ENCODE results near the gene RAPGEFL1. TPM values are rescaled to one million over a fixed set of nuclear protein-coding genes. Genes with fewer than 3 reads are reported as not detected.

Gene RAPGEFL1
- total and polyA plus RNA-seq, 2 of the 8 experiments (the other 6 are each of a cell fraction or from before 2014, with no cell fraction given), result 20.0 to 20.2 TPM

DNA sequence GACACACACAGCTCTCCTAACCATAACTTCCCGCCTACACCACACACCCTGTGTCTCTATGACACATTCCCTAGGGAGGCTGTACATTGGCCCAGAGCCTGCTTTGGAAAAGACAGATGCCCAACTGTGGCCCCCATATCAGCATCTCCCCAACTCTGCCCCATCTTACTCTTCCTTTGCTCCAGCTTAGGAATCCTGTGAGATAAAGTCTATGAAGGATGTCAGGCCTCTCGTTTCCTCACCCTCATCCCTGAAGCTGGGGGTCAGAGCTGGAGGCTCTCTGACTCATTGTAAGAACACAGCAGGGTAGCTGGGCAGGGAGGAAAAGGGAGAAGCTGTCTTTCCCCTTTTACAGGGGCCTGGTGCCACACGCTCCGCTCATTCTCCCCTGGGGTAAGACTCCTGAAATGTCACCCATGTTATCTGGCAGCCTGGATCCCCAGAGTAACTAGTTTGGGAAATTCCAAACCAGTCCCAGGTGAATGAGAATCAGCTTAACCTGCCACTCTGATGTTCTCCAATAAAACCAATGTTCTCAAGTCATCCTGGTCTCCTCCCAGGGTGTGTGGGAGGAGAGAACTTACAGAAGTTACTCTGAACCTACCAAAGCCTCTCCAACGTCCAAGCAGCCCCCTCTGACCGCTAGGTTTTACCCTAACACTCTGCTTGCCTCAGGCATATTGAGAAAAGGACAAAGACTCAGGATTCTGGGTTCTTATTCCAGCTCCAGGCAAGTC is 2.8 kb downstream of the RAPGEFL1 start:
- Histone ChIP-seq H2BK120ac (replicated peaks; ENCODE audit: low read depth, low read length) (no peak overlapping the region), H4K8ac (ENCODE audit: extremely low read depth, insufficient read depth, low read length) (no peak overlapping the region), H3K4me3 (ENCODE audit: extremely low read depth in 1 of 4, insufficient read depth in 2 of 4, low read depth in 3 of 4, low read length in 4 of 4) (no peak overlapping the region), H2BK5ac (ENCODE audit: low read depth, low read length) (no peak overlapping the region), H3K56ac (replicated peaks; ENCODE audit: insufficient read length, low read depth, low read length) (no peak overlapping the region), H3K14ac (ENCODE audit: insufficient read length) (no peak overlapping the region), H2AFZ (ENCODE audit: low read length) (no peak overlapping the region), H2AK5ac (ENCODE audit: low read depth, low read length) (no peak overlapping the region), H3K27ac (ENCODE audit: low read depth, low read length) (no peak overlapping the region), H3K23me2 (ENCODE audit: low read depth, low read length) (peaks cover 2% of the 10 kb centered on the region; the same call in 1 of the 2 replicates), H2BK15ac (ENCODE audit: low read length) (no peak overlapping the region), H3K4me2 (ENCODE audit: insufficient read depth in 1 of 2, low read depth in 2 of 2, low read length in 2 of 2) (no peak overlapping the region), H3K18ac (ENCODE audit: extremely low read depth, low read length) (no peak overlapping the region), H3K9ac (replicated peaks in 1 of 4; ENCODE audit: extremely low read depth in 1 of 4, low read depth in 3 of 4, low read length in 3 of 4) (no peak overlapping the region), H4K91ac (replicated peaks; ENCODE audit: insufficient read length, low read length) (no peak overlapping the region), H3K79me1 (ENCODE audit: low read depth, low read length) (no peaks in the 10 kb centered on the region), H3K27me3 (replicated peaks in 1 of 4; ENCODE audit: control insufficient read depth in 3 of 4, extremely low read depth in 1 of 4, insufficient read depth in 3 of 4, low read length in 3 of 4) (no peaks in the 10 kb centered on the region), H3K4ac (replicated peaks; ENCODE audit: insufficient read length, low read depth, low read length) (no peak overlapping the region), H2BK20ac (ENCODE audit: low read length) (no peak overlapping the region), H3K4me1 (replicated peaks in 1 of 4; ENCODE audit: control insufficient read depth in 3 of 4, insufficient read depth in 4 of 4, low read length in 3 of 4) (peaks cover 5 to 20% (median 15%) of the 10 kb centered on the region in 4 experiments; a peak in 6 of 7 replicates), H3K36me3 (ENCODE audit: control insufficient read depth in 2 of 4, insufficient read depth in 4 of 4, low read length in 3 of 4) (peaks cover 0 to 2% (median 0%) of the 10 kb centered on the region in 4 experiments; a peak in 1 of 8 replicates), H2BK12ac (ENCODE audit: low read depth, low read length) (no peak overlapping the region), H4K20me1 (replicated peaks in 1 of 2; ENCODE audit: control insufficient read depth in 1 of 2, insufficient read depth in 2 of 2, low read length in 2 of 2) (peaks cover 0 to 19% of the 10 kb centered on the region in 2 experiments), H4K5ac (ENCODE audit: insufficient read length, low read depth, low read length) (no peak overlapping the region), H3K9me3 (ENCODE audit: insufficient read depth in 2 of 2, low read depth in 1 of 2, low read length in 1 of 2) (no peaks in the 10 kb centered on the region), H3K79me2 (ENCODE audit: control insufficient read depth in 1 of 2, insufficient read depth in 2 of 2, low read length in 2 of 2) (no peaks in the 10 kb centered on the region), H3K23ac (ENCODE audit: insufficient read length) (no peak overlapping the region)
- POLR2A ChIA-PET (ENCODE audit: partially characterized antibody), result interaction anchor here (0.6 to 9.1 kb wide), 10 partner anchors 12 to 226 kb away, joined by 3 to 105 read pairs (median 4); partner anchors contain the start of gene CASC3
- 86% methylated on average over 6 of the region's 6 CpGs; no CpG with 5 or more reads in 1 of the 2 experiments for WGBS, 2 experiments (ENCODE audit: extremely low coverage in 1 of 2, insufficient coverage in 1 of 2, insufficient read length in 1 of 2, insufficient replicate concordance in 2 of 2, low coverage in 1 of 2, low lambda C conversion rate in 2 of 2, missing lambda C conversion rate in 1 of 2)
- CTCF ChIA-PET (ENCODE audit: partially characterized antibody), result interaction anchor here (1.1 to 7.3 kb wide), 5 partner anchors 12 to 67 kb away, joined by 3 to 59 read pairs (median 5); no protein-coding TSS in a partner anchor
- no peak for DNase-seq (ENCODE audit: low read depth in 1 of 2, low spot score in 2 of 2)
- TF ChIP-seq SP4 (IDR thresholded peaks at IDR 0.05; ENCODE audit: low read length), result no peak
- TF ChIP-seq CEBPB (IDR thresholded peaks at IDR 0.05; ENCODE audit: low read depth, low read length), result no peak
- no peak for TF ChIP-seq TAF7 (optimal IDR thresholded peaks at IDR 0.05; ENCODE audit: borderline replicate concordance, low read depth, low read length)
- TF ChIP-seq SP1 (IDR thresholded peaks at IDR 0.05; ENCODE audit: low read depth, low read length), result no peak
- TF ChIP-seq, protein P1, sequence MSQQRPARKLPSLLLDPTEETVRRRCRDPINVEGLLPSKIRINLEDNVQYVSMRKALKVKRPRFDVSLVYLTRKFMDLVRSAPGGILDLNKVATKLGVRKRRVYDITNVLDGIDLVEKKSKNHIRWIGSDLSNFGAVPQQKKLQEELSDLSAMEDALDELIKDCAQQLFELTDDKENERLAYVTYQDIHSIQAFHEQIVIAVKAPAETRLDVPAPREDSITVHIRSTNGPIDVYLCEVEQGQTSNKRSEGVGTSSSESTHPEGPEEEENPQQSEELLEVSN (IDR thresholded peaks at IDR 0.05), result no peak
- TF ChIP-seq KDM4A (IDR thresholded peaks at IDR 0.05; ENCODE audit: low read depth, low read length, severe bottlenecking), result no peak
- no peak for TF ChIP-seq YY1 (IDR thresholded peaks at IDR 0.05; ENCODE audit: low read depth, low read length)
- no peak for TF ChIP-seq ASH2L (IDR thresholded peaks at IDR 0.05; ENCODE audit: low read length)
- TF ChIP-seq BCL11A (IDR thresholded peaks at IDR 0.05; ENCODE audit: low read depth in 2 of 2, low read length in 2 of 2), result no peak
- TF ChIP-seq TAF1 (IDR thresholded peaks at IDR 0.05; ENCODE audit: low read depth, low read length), result no peak
- FAIRE-seq, result no peak

Measured in H1 (cell line).